ENCODE measurements around the gene TLX2.

GRCh38 chr2:74493546-74493945 lies 20.7 kb upstream of the TLX2 start:
- TF ChIP-seq CTCF (IDR thresholded peaks at IDR 0.05) (no peak), POLR2AphosphoS5 (IDR thresholded peaks at IDR 0.05) (no peak)

Measured in breast epithelium (tissue), 3 donors.